ENCODE measurements around the gene LPAR1. TPM values are rescaled to one million over a fixed set of nuclear protein-coding genes. Genes with fewer than 3 reads are reported as not detected.

LPAR1 gene
- total RNA-seq, 2 donors from 2014 or later = 20.2 to 48.2 TPM

DNA sequence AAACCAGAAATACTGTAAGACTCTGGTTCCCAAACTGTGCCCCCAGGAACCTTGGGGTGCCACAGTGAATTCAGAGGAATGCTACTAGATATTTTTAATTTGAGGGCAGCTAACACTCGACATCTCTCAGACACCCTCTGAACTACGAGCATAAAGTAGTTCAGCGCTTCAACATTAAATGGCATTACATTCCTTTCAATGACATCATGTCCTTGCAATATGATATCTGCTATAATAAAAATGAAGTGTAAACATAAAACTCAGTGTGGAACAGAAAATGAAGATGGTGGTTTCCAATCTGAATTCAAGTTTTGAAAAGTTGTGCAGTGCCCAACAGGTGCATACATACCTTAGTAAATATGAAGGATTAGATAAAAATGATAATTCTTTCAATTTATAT lies 116.1 kb downstream of the LPAR1 start:
- Histone ChIP-seq H3K4me1 (no peaks in the 10 kb centered on the region), H3K4me3 (no peak overlapping the region), H3K27me3 (no peaks in the 10 kb centered on the region), H3K27ac (no peak overlapping the region), H3K9me3 (no peaks in the 10 kb centered on the region), H3K36me3 (no peaks in the 10 kb centered on the region)
- TF ChIP-seq, protein P1, sequence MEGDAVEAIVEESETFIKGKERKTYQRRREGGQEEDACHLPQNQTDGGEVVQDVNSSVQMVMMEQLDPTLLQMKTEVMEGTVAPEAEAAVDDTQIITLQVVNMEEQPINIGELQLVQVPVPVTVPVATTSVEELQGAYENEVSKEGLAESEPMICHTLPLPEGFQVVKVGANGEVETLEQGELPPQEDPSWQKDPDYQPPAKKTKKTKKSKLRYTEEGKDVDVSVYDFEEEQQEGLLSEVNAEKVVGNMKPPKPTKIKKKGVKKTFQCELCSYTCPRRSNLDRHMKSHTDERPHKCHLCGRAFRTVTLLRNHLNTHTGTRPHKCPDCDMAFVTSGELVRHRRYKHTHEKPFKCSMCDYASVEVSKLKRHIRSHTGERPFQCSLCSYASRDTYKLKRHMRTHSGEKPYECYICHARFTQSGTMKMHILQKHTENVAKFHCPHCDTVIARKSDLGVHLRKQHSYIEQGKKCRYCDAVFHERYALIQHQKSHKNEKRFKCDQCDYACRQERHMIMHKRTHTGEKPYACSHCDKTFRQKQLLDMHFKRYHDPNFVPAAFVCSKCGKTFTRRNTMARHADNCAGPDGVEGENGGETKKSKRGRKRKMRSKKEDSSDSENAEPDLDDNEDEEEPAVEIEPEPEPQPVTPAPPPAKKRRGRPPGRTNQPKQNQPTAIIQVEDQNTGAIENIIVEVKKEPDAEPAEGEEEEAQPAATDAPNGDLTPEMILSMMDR (IDR thresholded peaks at IDR 0.05) = no peak
- DNase-seq (ENCODE audit: low spot score) = no peak

DNA sequence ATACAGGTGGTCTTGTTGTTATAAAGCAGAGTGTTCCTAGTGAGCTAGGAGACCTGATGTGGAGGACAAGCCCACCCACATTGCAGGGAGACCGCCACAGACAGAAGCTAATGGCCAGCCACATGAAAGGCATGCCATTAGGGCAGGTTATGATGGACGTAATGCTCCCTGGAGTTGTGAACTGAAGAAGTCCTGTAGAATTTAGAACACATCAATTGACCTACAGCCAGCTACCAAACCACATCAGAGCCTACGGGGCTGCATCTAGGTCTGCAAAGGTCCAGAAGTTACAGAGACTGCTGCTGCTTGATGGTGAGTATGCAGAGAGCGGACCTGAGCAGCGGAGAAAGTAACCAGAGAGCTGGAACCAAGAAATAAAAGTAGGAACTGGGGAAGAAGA lies 116.6 kb downstream of the LPAR1 start:
- no peak for DNase-seq (ENCODE audit: low spot score)
- Histone ChIP-seq H3K27me3 (no peaks in the 10 kb centered on the region), H3K9me3 (no peaks in the 10 kb centered on the region), H3K27ac (no peak overlapping the region), H3K4me3 (no peak overlapping the region), H3K4me1 (no peaks in the 10 kb centered on the region), H3K36me3 (no peaks in the 10 kb centered on the region)
- TF ChIP-seq, protein P1 (IDR thresholded peaks at IDR 0.05) = no peak

DNA sequence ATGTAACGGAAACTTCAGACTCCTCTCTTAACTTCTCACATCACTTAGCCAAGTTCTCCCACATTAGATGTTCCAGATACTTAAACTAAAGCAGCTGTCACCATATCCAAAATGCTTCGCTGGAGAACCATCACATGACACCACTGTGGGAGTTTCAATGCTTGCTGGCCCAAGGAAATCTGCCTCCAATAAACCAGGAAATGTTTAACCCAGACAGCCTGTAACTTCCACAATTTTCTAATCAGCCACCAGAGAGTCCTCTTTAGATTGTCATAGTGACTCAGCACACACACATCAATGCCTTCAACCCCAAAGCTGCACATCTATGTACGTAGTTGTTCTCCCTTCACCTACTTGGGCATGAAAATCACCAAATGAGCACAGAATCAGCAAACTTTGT lies 118.7 kb downstream of the LPAR1 start:
- Histone ChIP-seq H3K27me3 (no peaks in the 10 kb centered on the region), H3K4me1 (no peaks in the 10 kb centered on the region), H3K9me3 (no peaks in the 10 kb centered on the region), H3K27ac (peak overlapping the region in 1 of 2 donors; percentile 43), H3K4me3 (no peak overlapping the region), H3K36me3 (no peaks in the 10 kb centered on the region)
- TF ChIP-seq, protein P1 (IDR thresholded peaks at IDR 0.05) = no peak
- no peak for DNase-seq (ENCODE audit: low spot score)

DNA sequence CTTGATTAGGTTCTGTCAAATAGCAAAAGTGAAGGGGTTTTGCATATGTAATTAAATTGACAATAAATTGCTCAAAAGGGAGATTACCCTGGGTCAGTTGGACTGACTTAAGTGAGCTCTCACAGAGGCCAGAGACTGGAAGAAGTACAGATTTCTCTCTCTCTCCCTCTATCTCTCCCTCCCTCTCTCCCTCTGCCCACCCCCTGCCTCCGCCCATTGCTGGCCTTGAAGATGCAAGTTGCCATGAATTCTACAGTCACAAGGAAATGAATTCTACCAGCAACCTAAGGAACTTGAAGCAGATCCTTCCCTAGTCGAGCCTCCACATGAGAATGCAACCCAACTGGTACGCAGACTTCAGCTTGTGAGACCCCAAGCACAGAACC lies 119.2 kb downstream of the LPAR1 start:
- no peak overlapping the region for H3K4me3 ChIP-seq
- H3K27ac ChIP-seq = peak overlapping the region; percentile 43 to 57
- no peaks in the 10 kb centered on the region for H3K27me3 ChIP-seq
- H3K9me3 ChIP-seq = no peaks in the 10 kb centered on the region
- DNase-seq (ENCODE audit: low spot score) = no peak
- TF ChIP-seq, protein P1 (IDR thresholded peaks at IDR 0.05) = no peak
- no peaks in the 10 kb centered on the region for H3K36me3 ChIP-seq
- H3K4me1 ChIP-seq = no peaks in the 10 kb centered on the region

DNA sequence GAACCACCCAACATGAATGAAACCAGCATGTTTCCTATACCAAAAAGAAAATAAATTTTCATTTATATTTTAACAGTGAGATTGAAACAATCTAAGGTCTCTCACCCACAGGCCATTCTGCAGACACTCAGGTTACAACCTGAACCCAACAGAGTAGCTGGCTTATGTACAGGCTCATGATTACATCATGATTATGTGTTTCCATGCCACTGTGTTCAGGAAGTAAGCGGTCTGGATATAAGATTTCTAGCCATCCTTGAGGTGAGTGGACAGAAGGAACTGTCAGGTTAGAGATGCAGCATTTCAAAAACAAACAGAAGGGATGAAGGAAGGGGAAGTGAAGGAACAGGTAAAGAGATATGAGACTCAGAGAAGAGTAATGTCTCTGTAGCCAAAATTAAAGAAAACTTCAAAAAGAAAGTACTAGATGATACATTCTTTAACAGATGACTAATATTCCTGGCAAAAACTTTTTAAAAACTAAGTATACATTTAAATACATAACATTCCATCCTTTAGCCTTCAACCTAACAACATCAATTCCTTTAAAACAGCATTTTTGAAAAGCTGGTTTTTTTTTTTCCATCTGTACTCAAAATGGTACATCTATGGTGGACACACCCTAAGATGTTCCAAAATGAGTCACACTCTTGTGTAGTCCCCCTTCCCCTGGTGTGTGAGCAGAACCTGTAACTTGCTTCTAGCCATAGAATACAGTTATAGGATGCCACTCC lies 119.8 kb downstream of the LPAR1 start:
- H3K4me3 ChIP-seq = no peak overlapping the region
- peak overlapping the region; percentile 43 to 57 for H3K27ac ChIP-seq
- no peak for DNase-seq (ENCODE audit: low spot score)
- no peaks in the 10 kb centered on the region for H3K36me3 ChIP-seq
- no peaks in the 10 kb centered on the region for H3K9me3 ChIP-seq
- no peaks in the 10 kb centered on the region for H3K27me3 ChIP-seq
- no peaks in the 10 kb centered on the region for H3K4me1 ChIP-seq
- TF ChIP-seq, protein P1 (IDR thresholded peaks at IDR 0.05) = no peak

DNA sequence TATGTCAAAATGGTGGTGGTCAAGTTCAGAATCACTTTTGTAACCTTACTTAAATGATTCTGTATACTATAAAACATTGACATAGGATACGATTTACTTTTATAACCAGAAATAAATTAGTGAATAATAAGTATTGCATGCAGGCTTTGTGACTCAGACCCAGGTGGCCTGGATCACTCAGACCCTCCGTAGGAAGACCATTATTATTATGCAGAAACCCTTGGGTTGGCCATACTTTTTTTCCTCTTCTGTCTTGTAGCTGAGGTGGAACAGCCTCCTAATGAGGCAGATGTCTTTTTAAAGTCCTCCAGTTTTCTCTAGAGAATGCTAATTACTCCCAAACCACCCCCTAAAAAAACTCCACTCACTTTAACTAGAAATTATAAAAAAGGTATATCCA lies 121.9 kb downstream of the LPAR1 start:
- no peaks in the 10 kb centered on the region for H3K36me3 ChIP-seq

More for the DNA sequence above, 121.9 kb downstream of the LPAR1 start:
- no peak for DNase-seq (ENCODE audit: low spot score)
- no peak overlapping the region for H3K4me3 ChIP-seq
- TF ChIP-seq, protein P1 (IDR thresholded peaks at IDR 0.05) = no peak
- no peaks in the 10 kb centered on the region for H3K4me1 ChIP-seq
- H3K27ac ChIP-seq = no peak overlapping the region
- no peaks in the 10 kb centered on the region for H3K9me3 ChIP-seq
- no peaks in the 10 kb centered on the region for H3K27me3 ChIP-seq
